Testis (tissue), 3 donors: Measurements from ENCODE around the gene TYK2. TPM values are rescaled to one million over a fixed set of nuclear protein-coding genes. Genes with fewer than 3 reads are reported as not detected.

Experiments
- DNase-seq: peaks from one replicate; pipeline ENCODE4 v3.0.0-alpha.2; 2019
- H3K27ac ChIP-seq, 2 donors: fragments of 200-600 bp; sonication (generic); one replicate each; pipeline ENCODE4 v1.5.1; 2019
- H3K27me3 ChIP-seq: fragments of 200-600 bp; sonication (generic); one replicate; pipeline ENCODE4 v1.5.1; 2019
- H3K36me3 ChIP-seq: fragments of 200-600 bp; sonication (generic); one replicate; pipeline ENCODE4 v1.5.1; 2017; ENCODE audit warnings: low read depth; ENCODE audit errors: missing control alignments
- H3K4me1 ChIP-seq: fragments of 200-600 bp; sonication (generic); one replicate; pipeline ENCODE4 v1.5.1; 2019
- H3K4me3 ChIP-seq, 2 donors: fragments of 200-600 bp; sonication (generic); one replicate each; pipeline ENCODE4 v1.5.1; 2017 to 2019
- H3K9me3 ChIP-seq: fragments of 200-600 bp; sonication (generic); one replicate; pipeline ENCODE4 v1.5.1; 2017
- POLR2A ChIP-seq: fragments of 450-650 bp; IDR thresholded peaks from one replicate; pipeline ENCODE4 v1.6.1; 2017; ENCODE audit warnings: antibody characterized with exemption, mild to moderate bottlenecking, moderate library complexity
- WGBS, 2 donors: methylation state at CpG; one replicate each; pipeline ENCODE4 v1.1.5; 2018; 5-methylcytosine and 5-hydroxymethylcytosine counted together
- intact Hi-C: fragments of 100-400 bp; cut with DNase I; formaldehyde crosslinking; loops from one replicate; pipeline ENCODE4 v1.15.1; 2023; ENCODE audit warnings: low total_unique reads
- polyA plus RNA-seq: library from polyadenylated mRNA; stranded (reverse); fragments of 350-450 nt; fragmentation: Illumina TruSeq; extraction: RNeasy Lipid Tissue Mini Kit (QIAGEN cat#74804); gene quantifications from one replicate; pipeline ENCODE4 v1.2.3, GENCODE V29; 2014; ENCODE audit warnings: low read depth, low replicate concordance; ENCODE audit not compliant: insufficient read depth
- total RNA-seq, 2 donors: library from RNA; depleted of rRNA; stranded (reverse); fragments of >200 nt; gene quantifications; one replicate each; pipeline ENCODE4 v1.2.3, GENCODE V29; 2016
- TF ChIP-seq, protein P1 (sequence below), 3 experiments: fragments of 450-650 bp in 2 of 3; fragments of 200-600 bp in 1 of 3; sonication (generic) in 1 of 3; IDR thresholded peaks; one replicate each; pipeline ENCODE4 v1.5.1; 2016 to 2019; ENCODE audit warnings: antibody characterized with exemption in 3 of 3, mild to moderate bottlenecking in 2 of 3, moderate library complexity in 1 of 3

Gene TYK2
- total and polyA plus RNA-seq, 3 donors from 2014 or later, result 47.6 to 113 (median 112) TPM

DNA sequence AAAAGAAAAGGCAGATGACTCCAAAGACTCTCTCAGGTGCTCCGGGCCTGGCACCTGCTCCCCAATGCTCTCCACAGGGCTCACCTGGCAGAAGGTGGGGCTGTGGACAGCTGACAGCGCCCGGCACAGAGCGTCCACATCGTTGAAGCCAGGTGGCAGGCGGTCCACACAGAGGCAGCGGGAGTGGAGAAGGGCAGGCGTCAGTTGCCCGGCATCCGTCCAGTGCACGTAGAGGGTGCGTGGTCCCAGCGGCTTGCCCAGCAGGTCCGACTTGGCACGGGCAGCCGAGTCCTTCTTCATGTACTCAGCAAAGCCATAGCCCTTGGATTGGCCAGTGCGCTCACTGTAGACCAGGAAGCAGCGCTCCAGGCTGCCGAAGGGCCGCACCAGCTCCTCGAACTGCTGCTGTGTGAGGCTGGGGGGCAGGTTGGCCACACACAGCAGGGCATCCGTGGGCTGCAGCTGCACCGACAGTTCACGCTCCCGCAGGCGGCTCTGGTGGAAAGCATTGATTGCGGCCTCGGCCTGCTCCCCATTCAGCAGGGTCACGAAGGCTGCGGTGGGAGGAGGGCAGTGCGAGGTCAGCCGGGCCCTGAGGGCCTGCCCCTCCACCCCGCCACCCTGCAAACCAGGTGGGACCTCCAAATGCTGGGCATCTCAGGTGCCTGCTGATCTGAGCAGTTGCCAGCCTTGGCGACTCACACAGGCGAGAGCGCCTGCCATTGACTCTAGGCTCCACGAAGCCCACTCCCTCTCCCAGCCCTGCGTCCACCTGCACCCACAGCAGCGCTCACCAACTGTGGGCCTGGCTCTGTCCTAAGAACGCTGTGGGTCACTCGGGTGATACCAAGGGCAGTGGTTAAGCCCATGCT is 51.6 kb downstream of the TYK2 start:
- no peak for DNase-seq
- TF ChIP-seq POLR2A, result no peak
- TF ChIP-seq, protein P1, sequence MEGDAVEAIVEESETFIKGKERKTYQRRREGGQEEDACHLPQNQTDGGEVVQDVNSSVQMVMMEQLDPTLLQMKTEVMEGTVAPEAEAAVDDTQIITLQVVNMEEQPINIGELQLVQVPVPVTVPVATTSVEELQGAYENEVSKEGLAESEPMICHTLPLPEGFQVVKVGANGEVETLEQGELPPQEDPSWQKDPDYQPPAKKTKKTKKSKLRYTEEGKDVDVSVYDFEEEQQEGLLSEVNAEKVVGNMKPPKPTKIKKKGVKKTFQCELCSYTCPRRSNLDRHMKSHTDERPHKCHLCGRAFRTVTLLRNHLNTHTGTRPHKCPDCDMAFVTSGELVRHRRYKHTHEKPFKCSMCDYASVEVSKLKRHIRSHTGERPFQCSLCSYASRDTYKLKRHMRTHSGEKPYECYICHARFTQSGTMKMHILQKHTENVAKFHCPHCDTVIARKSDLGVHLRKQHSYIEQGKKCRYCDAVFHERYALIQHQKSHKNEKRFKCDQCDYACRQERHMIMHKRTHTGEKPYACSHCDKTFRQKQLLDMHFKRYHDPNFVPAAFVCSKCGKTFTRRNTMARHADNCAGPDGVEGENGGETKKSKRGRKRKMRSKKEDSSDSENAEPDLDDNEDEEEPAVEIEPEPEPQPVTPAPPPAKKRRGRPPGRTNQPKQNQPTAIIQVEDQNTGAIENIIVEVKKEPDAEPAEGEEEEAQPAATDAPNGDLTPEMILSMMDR (IDR thresholded peaks at IDR 0.05), result no peak
- no peak overlapping the region for H3K4me3 ChIP-seq
- no peak overlapping the region for H3K27ac ChIP-seq
- no peaks in the 10 kb centered on the region for H3K9me3 ChIP-seq
- no peaks in the 10 kb centered on the region for H3K27me3 ChIP-seq
- intact Hi-C loops, result no loop called here
- H3K4me1 ChIP-seq, result peaks cover 12% of the 10 kb centered on the region
- no peaks in the 10 kb centered on the region for H3K36me3 ChIP-seq
- WGBS, 2 donors, result 93% methylated on average over 21 to 41 of the region's 41 CpGs

DNA sequence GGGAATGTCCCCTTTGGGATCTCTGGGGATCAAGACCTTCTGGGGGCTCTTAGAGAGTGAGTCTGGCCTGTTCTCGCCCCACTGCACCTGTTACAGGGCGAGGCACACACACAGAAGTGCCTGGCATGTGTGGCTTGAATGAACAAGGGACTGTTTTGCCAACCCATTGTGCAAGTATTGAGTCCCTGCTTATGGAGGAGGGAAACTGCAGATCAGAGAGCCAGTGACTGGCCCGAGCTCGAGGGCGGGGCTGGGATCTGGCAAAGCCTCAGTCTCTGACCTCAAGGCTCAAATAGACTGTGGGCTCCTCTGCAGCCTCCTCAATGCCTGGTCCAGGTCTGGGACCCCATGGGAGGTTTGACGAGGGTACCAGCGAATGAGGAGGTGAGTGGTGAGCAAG is 52.6 kb downstream of the TYK2 start:
- no peaks in the 10 kb centered on the region for H3K9me3 ChIP-seq
- TF ChIP-seq, protein P1 (IDR thresholded peaks at IDR 0.05), result no peak
- TF ChIP-seq POLR2A, result no peak
- no peak overlapping the region for H3K27ac ChIP-seq
- no peaks in the 10 kb centered on the region for H3K36me3 ChIP-seq
- no peak overlapping the region for H3K4me3 ChIP-seq
- no peak for DNase-seq
- intact Hi-C loops, result no loop called here
- no peaks in the 10 kb centered on the region for H3K27me3 ChIP-seq
- 92 to 93% methylated on average over 3 to 7 of the region's 7 CpGs for WGBS, 2 donors
- H3K4me1 ChIP-seq, result peaks cover 11% of the 10 kb centered on the region

DNA sequence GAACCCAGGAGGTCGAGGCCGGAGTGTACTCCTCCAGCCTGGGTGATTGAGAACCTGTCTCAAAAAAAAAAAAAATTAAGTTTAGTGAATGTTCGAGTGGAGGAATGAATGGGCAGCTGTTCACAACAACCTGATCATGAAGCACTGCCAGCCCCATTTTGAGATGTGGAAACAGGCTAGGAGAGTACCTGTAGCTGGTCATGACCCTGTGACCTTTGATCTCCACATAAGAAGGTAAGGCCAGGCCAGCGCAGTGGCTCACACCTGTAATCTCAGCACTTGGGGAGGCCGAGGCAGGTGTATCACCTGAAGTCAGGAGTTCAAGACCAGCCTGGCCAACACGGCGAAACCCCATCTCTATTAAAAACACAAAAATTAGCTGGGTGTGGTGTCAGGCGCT is 54.6 kb downstream of the TYK2 start:
- no peaks in the 10 kb centered on the region for H3K9me3 ChIP-seq
- no peak for DNase-seq
- WGBS, 2 donors, result 83 to 87% methylated on average over 8 of the region's 8 CpGs
- H3K27me3 ChIP-seq, result no peaks in the 10 kb centered on the region
- TF ChIP-seq POLR2A, result no peak
- TF ChIP-seq, protein P1 (IDR thresholded peaks at IDR 0.05), result no peak
- no peak overlapping the region for H3K27ac ChIP-seq
- H3K36me3 ChIP-seq, result no peaks in the 10 kb centered on the region
- H3K4me3 ChIP-seq, result no peak overlapping the region
- H3K4me1 ChIP-seq, result no peaks in the 10 kb centered on the region
- intact Hi-C loops, result no loop called here

DNA sequence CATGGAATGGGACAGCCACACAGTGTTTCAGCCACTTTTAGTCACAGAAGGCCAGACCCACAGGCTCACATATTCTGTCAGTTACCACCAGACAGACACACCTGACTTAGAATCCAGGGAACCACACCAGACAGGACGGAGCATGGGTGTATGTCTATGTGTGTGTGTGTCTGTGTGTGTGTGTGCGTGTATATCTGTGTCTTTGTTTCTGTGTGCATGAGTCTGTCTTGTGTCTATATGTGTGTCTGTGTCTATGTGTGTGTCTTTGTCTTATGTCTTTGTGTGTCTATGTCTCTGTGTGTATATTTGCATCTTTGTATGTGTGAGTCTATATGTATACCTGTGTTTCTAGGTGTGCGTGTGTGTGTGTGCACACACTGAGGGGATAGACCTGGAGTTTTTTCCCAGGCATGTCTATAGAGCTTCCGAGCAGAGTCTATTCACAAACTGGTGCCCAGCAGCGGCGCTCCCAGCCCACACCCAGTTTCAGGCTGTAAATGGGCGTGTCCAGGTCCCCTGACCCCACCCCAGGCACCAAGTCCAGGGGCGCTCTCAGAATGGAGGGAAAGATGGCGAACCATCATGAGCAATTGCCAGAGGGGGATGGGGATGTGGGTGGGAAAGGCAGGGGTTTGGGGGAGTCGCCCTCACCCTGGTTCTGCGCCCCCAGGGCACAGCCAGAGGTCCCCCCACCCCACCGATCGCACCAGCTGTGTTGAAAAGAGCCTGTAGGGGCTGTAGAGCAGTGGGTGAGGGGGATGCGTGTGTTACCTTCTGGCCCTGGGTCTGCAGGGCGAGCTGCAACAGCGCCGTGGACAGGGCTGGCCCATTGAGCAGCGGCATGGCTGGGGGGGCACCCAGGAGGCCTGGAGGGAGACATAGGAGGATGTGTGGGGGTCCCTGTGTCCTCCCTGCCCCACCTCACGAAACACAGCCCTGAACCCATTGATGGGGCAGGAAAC is 58.2 kb downstream of the TYK2 start:
- Histone ChIP-seq H3K36me3 (no peaks in the 10 kb centered on the region), H3K4me3 (no peak overlapping the region), H3K27ac (no peak overlapping the region), H3K9me3 (no peaks in the 10 kb centered on the region), H3K4me1 (no peaks in the 10 kb centered on the region), H3K27me3 (no peaks in the 10 kb centered on the region)
- intact Hi-C loops, result no loop called here
- TF ChIP-seq, protein P1 (IDR thresholded peaks at IDR 0.05), result no peak
- no peak for TF ChIP-seq POLR2A
- no peak for DNase-seq
- WGBS, 2 donors, result 90 to 92% methylated on average over 8 to 19 of the region's 19 CpGs
